GM23338 (cell line): ENCODE data around the gene MEMO1. TPM values are rescaled to one million over a fixed set of nuclear protein-coding genes. Genes with fewer than 3 reads are reported as not detected.

Source experiments
- ATAC-seq: fragments of 200-7000 bp; cut with Tn5 transposase; 3 replicates; pipeline ENCODE4 v1.9.1; 2020
- DNase-seq: peaks from one replicate; pipeline ENCODE4 v3.0.0-alpha.2; 2015; ENCODE audit warnings: low spot score
- H2AFZ ChIP-seq: fragments of 200-600 bp; sonication (generic); 2 replicates; pipeline ENCODE4 v1.8.0; 2016; ENCODE audit warnings: antibody characterized with exemption, mild to moderate bottlenecking, moderate library complexity
- H3F3A ChIP-seq: fragments of 200-600 bp; sonication (generic); replicated peaks from 2 replicates; pipeline ENCODE4 v1.8.0; 2017; ENCODE audit warnings: antibody characterized with exemption, mixed run types, low read depth
- H3K27ac ChIP-seq: fragments of 200-600 bp; sonication (generic); 2 replicates; pipeline ENCODE4 v1.6.1; 2016; ENCODE audit warnings: low read depth
- H3K27me3 ChIP-seq: fragments of 200-600 bp; sonication (generic); 2 replicates; pipeline ENCODE4 v1.8.0; 2016; ENCODE audit warnings: mild to moderate bottlenecking, mixed run types, moderate library complexity; ENCODE audit not compliant: insufficient read depth
- H3K36me3 ChIP-seq: fragments of 200-600 bp; sonication (generic); 2 replicates; pipeline ENCODE4 v1.8.0; 2016; ENCODE audit warnings: mild to moderate bottlenecking; ENCODE audit not compliant: insufficient read depth
- H3K4me1 ChIP-seq: fragments of 200-600 bp; sonication (generic); 2 replicates; pipeline ENCODE4 v1.8.0; 2016; ENCODE audit warnings: mild to moderate bottlenecking, moderate library complexity; ENCODE audit not compliant: insufficient read depth
- H3K4me2 ChIP-seq: fragments of 200-600 bp; sonication (generic); 2 replicates; pipeline ENCODE4 v1.7.1; 2017; ENCODE audit warnings: mixed run types
- H3K4me3 ChIP-seq: fragments of 200-600 bp; sonication (generic); 2 replicates; pipeline ENCODE4 v1.6.1; 2016; ENCODE audit warnings: mixed run types
- H3K79me2 ChIP-seq: fragments of 200-600 bp; sonication (generic); replicated peaks from 2 replicates; pipeline ENCODE4 v1.8.0; 2017; ENCODE audit warnings: mild to moderate bottlenecking; ENCODE audit not compliant: insufficient read depth
- H3K9me2 ChIP-seq: fragments of 200-600 bp; sonication (generic); 2 replicates; pipeline ENCODE4 v1.8.0; 2017; ENCODE audit not compliant: insufficient read depth
- H4K20me1 ChIP-seq: fragments of 200-600 bp; sonication (generic); replicated peaks from 2 replicates; pipeline ENCODE4 v1.8.0; 2017; ENCODE audit warnings: mild to moderate bottlenecking; ENCODE audit not compliant: insufficient read depth
- H3K27ac Mint-ChIP-seq: 2 replicates; pipeline ENCODE4 v1.8.0; 2020; ENCODE audit warnings: inconsistent platforms, mild to moderate bottlenecking, moderate library complexity, mixed read lengths
- H3K27me3 Mint-ChIP-seq: 3 replicates; pipeline ENCODE4 v1.8.0; 2022; ENCODE audit warnings: low read depth, mild to moderate bottlenecking, moderate library complexity, mixed read lengths, inconsistent platforms; ENCODE audit not compliant: insufficient read depth, poor library complexity
- H3K36me3 Mint-ChIP-seq: 3 replicates; pipeline ENCODE4 v1.8.0; 2021; ENCODE audit warnings: low read depth, mild to moderate bottlenecking, inconsistent platforms, moderate library complexity, mixed read lengths
- H3K4me1 Mint-ChIP-seq: 3 replicates; pipeline ENCODE4 v1.8.0; 2020; ENCODE audit warnings: mild to moderate bottlenecking, inconsistent platforms, mixed read lengths
- H3K4me3 Mint-ChIP-seq: 3 replicates; pipeline ENCODE4 v1.8.0; 2021; ENCODE audit warnings: moderate library complexity, mild to moderate bottlenecking, inconsistent platforms, mixed read lengths
- H3K9me3 Mint-ChIP-seq: 3 replicates; pipeline ENCODE4 v1.8.0; 2020; ENCODE audit warnings: moderate library complexity, mild to moderate bottlenecking, inconsistent platforms, mixed read lengths
- CREB1 ChIP-seq: fragments of 250-450 bp; sonication (Bioruptor Pico); IDR thresholded peaks from 2 replicates; pipeline ENCODE4 v1.5.0; 2020; ENCODE audit warnings: low read depth, mild to moderate bottlenecking, moderate library complexity
- CTCF ChIP-seq, 2 experiments: fragments of 200-600 bp in 1 of 2; sonication (generic) in 1 of 2; conservative IDR thresholded peaks; 2 replicates each; pipeline versions ENCODE4 v1.5.1 to v1.6.1; 2016 to 2017; ENCODE audit warnings: antibody characterized with exemption in 2 of 2, low read depth in 2 of 2, mild to moderate bottlenecking in 2 of 2, moderate library complexity in 1 of 2
- ETS1 ChIP-seq: IDR thresholded peaks from 2 replicates; pipeline ENCODE4 v1.6.1; 2016; ENCODE audit warnings: antibody characterized with exemption
- EZH2phosphoT487 ChIP-seq: fragments of 200-600 bp; sonication (generic); IDR thresholded peaks from one replicate; pipeline ENCODE4 v1.8.1; 2018; ENCODE audit warnings: antibody characterized with exemption; ENCODE audit not compliant: unreplicated experiment
- JUNB ChIP-seq: IDR thresholded peaks from one replicate; pipeline ENCODE4 v1.6.1; 2016; ENCODE audit warnings: antibody characterized with exemption; ENCODE audit not compliant: unreplicated experiment
- NANOG ChIP-seq: IDR thresholded peaks from 2 replicates; pipeline ENCODE4 v1.6.1; 2016; ENCODE audit warnings: antibody characterized with exemption, borderline replicate concordance
- POLR2AphosphoS5 ChIP-seq: IDR thresholded peaks from 2 replicates; pipeline ENCODE4 v1.6.1; 2016; ENCODE audit warnings: antibody characterized with exemption, low read depth
- REST ChIP-seq: IDR thresholded peaks from one replicate; pipeline ENCODE4 v1.6.1; 2018; ENCODE audit warnings: antibody characterized with exemption; ENCODE audit not compliant: unreplicated experiment
- STAT1 ChIP-seq: IDR thresholded peaks from one replicate; pipeline ENCODE4 v1.6.1; 2016; ENCODE audit warnings: antibody characterized with exemption; ENCODE audit not compliant: unreplicated experiment
- ZNF114 ChIP-seq: fragments of 250-450 bp; sonication (Bioruptor Pico); IDR thresholded peaks from 2 replicates; pipeline ENCODE4 v1.5.0; 2020; ENCODE audit warnings: mild to moderate bottlenecking, moderate library complexity
- ZNF331 ChIP-seq: fragments of 250-450 bp; sonication (Bioruptor Pico); IDR thresholded peaks from 2 replicates; pipeline ENCODE4 v1.5.0; 2020; ENCODE audit warnings: low read depth, mild to moderate bottlenecking, moderate library complexity
- ZNF462 ChIP-seq: fragments of 250-450 bp; sonication (Bioruptor Pico); IDR thresholded peaks from 2 replicates; pipeline ENCODE4 v1.5.0; 2020; ENCODE audit warnings: mild to moderate bottlenecking, moderate library complexity
- polyA plus RNA-seq: library from polyadenylated mRNA; unstranded; fragments of >200 nt; fragmentation: Nextera tagmentation; extraction: Ambion mirVana; gene quantifications from 2 replicates; pipeline ENCODE4 v1.2.1, GENCODE V29; 2016
- total RNA-seq: library from RNA; depleted of rRNA; stranded (reverse); fragments of >200 nt; shearing (Covaris generic); gene quantifications from 2 replicates; pipeline ENCODE4 v1.2.3, GENCODE V29; 2014

Gene MEMO1
- total and polyA plus RNA-seq, 2 experiments from 2014 or later = 39.1 to 67.0 TPM

GRCh38 chr2:31925517-31925916, 85.3 kb downstream of the MEMO1 start (continued):
- TF ChIP-seq NANOG (no peak), ZNF331 (CRISPR knock-in tag) (no peak), POLR2AphosphoS5 (no peak), STAT1 (no peak), CTCF (conservative IDR thresholded peaks at IDR 0.05; ENCODE audit: low read depth in 2 of 2) (no peak), REST (no peak), ZNF114 (CRISPR knock-in tag) (no peak), EZH2phosphoT487 (no peak)

- H3K27ac Mint-ChIP-seq = no peak overlapping the region
- no peaks in the 10 kb centered on the region for H3K27me3 Mint-ChIP-seq
- Histone ChIP-seq H3K27ac (no peak overlapping the region), H3K36me3 (no peaks in the 10 kb centered on the region), H3K4me3 (no peak overlapping the region), H3K27me3 (no peaks in the 10 kb centered on the region), H3K4me1 (no peaks in the 10 kb centered on the region), H3K9me2 (no peaks in the 10 kb centered on the region), H2AFZ (no peak overlapping the region), H3K79me2 (no peaks in the 10 kb centered on the region), H3F3A (no peaks in the 10 kb centered on the region), H4K20me1 (no peaks in the 10 kb centered on the region; the same call in 1 of the 2 replicates), H3K4me2 (no peak overlapping the region)
- H3K9me3 Mint-ChIP-seq = no peaks in the 10 kb centered on the region
- H3K36me3 Mint-ChIP-seq = peaks cover 6% of the 10 kb centered on the region; the same call in 2 of the 3 replicates
- no peak for DNase-seq
- H3K4me1 Mint-ChIP-seq = peaks cover 2% of the 10 kb centered on the region; the same call in 1 of the 3 replicates
- no peak for ATAC-seq
- no peak overlapping the region for H3K4me3 Mint-ChIP-seq
- TF ChIP-seq POLR2AphosphoS5 = no peak
- TF ChIP-seq ETS1 = no peak
- no peak for TF ChIP-seq STAT1
- TF ChIP-seq JUNB = no peak
- no peak for TF ChIP-seq NANOG
- TF ChIP-seq ZNF462 (CRISPR knock-in tag) = no peak
- TF ChIP-seq CREB1 = no peak
- no peak for TF ChIP-seq ZNF114 (CRISPR knock-in tag)
Measured at GRCh38 chr2:31923662-31924061, 87.1 kb downstream of the MEMO1 start.
